Measurements from ENCODE around the gene KIRREL1. TPM values are rescaled to one million over a fixed set of nuclear protein-coding genes. Genes with fewer than 3 reads are reported as not detected.

KIRREL1 gene
- total RNA-seq, 4 donors from 2014 or later: 37.4 to 77.1 (median 54.6) TPM

DNA sequence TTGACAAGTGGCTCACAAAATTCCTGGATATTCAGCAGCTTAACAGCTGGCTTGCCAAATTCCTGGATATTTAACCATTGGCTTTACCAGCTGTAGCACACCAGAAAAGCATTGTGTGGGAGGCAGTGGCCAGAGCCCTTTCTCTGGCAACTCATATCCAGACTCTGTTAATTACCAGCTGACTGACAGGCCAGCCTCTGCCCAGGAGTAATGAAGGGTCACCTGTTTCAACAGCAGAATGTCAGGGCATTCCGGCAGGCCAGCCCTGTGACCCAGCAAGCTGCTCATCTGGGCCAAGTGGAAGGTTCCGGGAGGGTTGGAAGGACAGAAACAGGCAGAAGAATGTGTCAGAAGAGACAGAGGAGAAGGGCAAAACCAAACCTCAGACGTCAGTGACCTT is 35.2 kb upstream of the KIRREL1 start:
- DNase-seq (ENCODE audit: extremely low spot score): no peak
- H3K9me3 ChIP-seq: no peaks in the 10 kb centered on the region
- H3K36me3 ChIP-seq: no peaks in the 10 kb centered on the region
- intact Hi-C loops (cut with DNase I): no loop called here
- TF ChIP-seq POLR2A (IDR thresholded peaks at IDR 0.05; ENCODE audit: low read depth) (no peak), EP300 (IDR thresholded peaks at IDR 0.05) (no peak), POLR2AphosphoS5 (IDR thresholded peaks at IDR 0.05) (no peak)
- TF ChIP-seq, protein P1, sequence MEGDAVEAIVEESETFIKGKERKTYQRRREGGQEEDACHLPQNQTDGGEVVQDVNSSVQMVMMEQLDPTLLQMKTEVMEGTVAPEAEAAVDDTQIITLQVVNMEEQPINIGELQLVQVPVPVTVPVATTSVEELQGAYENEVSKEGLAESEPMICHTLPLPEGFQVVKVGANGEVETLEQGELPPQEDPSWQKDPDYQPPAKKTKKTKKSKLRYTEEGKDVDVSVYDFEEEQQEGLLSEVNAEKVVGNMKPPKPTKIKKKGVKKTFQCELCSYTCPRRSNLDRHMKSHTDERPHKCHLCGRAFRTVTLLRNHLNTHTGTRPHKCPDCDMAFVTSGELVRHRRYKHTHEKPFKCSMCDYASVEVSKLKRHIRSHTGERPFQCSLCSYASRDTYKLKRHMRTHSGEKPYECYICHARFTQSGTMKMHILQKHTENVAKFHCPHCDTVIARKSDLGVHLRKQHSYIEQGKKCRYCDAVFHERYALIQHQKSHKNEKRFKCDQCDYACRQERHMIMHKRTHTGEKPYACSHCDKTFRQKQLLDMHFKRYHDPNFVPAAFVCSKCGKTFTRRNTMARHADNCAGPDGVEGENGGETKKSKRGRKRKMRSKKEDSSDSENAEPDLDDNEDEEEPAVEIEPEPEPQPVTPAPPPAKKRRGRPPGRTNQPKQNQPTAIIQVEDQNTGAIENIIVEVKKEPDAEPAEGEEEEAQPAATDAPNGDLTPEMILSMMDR (IDR thresholded peaks at IDR 0.05): no peak
- 77% methylated on average over 3 of the region's 3 CpGs for WGBS
- H3K27me3 ChIP-seq: peaks cover 0 to 23% (median 0%) of the 10 kb centered on the region in 4 donors
- H3K27ac ChIP-seq (replicated peaks in 1 of 4): no peak overlapping the region
- peaks cover 0 to under 1% (median under 1%) of the 10 kb centered on the region in 4 donors for H3K4me1 ChIP-seq
- no peak overlapping the region for H3K4me3 ChIP-seq

DNA sequence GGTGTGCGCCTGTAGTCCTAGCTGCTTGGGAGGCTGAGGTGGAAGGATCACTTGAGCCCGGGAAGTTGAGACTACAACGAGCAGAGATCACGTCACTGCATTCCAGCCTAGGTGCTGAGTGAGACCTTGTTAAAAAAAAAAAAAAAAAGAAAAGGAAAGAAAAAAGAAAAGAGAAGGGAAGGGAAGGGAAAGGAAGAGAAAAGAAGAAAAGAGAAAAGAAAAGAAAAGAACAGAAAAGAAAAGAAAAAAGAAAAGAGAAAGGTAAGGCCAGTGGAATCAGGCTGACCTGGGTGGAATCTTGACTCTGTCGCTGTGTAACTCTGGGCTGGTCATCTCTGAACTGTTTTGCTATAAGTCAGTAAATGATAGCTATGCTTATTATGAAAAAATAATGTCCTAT is 33.7 kb upstream of the KIRREL1 start:
- Histone ChIP-seq H3K9me3 (no peaks in the 10 kb centered on the region), H3K27ac (replicated peaks in 1 of 4) (no peak overlapping the region), H3K4me3 (no peak overlapping the region), H3K36me3 (no peaks in the 10 kb centered on the region), H3K4me1 (peaks cover 0 to 5% (median 2%) of the 10 kb centered on the region in 4 donors), H3K27me3 (peaks cover 0 to 27% (median 0%) of the 10 kb centered on the region in 4 donors)
- WGBS: 88% methylated on average over 5 of the region's 5 CpGs
- no peak for TF ChIP-seq EP300 (IDR thresholded peaks at IDR 0.05)
- no peak for TF ChIP-seq POLR2AphosphoS5 (IDR thresholded peaks at IDR 0.05)
- TF ChIP-seq, protein P1 (IDR thresholded peaks at IDR 0.05): no peak
- no peak for TF ChIP-seq POLR2A (IDR thresholded peaks at IDR 0.05; ENCODE audit: low read depth)
- intact Hi-C loops (cut with DNase I): no loop called here
- no peak for DNase-seq (ENCODE audit: extremely low spot score)

DNA sequence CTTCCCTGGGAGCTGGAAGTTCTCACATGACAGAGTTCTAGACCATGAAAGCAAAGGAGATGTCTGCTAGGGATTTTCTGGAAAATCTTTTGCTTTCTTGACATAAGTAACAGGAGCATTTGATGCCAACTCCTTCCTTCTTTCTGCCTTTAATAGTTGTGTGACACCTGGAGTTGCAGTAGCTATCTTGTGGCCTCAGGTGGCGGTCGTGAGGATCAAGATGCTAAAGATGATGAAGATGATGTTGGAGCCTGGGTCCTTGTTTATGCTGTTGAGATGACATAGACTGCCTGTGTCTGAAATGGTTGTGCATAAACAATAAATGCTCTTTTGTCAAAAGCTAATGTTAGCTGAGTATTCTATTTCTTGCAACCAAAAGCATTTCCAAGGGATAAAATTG is 32.7 kb upstream of the KIRREL1 start:
- H3K9me3 ChIP-seq: no peaks in the 10 kb centered on the region
- no peak overlapping the region for H3K27ac ChIP-seq (replicated peaks in 1 of 4)
- 65% methylated on average over 2 of the region's 2 CpGs for WGBS
- peaks cover 0 to 27% (median 0%) of the 10 kb centered on the region in 4 donors for H3K27me3 ChIP-seq
- DNase-seq (ENCODE audit: extremely low spot score): no peak
- no peak overlapping the region for H3K4me3 ChIP-seq
- H3K36me3 ChIP-seq: no peaks in the 10 kb centered on the region
- TF ChIP-seq, protein P1 (IDR thresholded peaks at IDR 0.05): no peak
- TF ChIP-seq POLR2A (IDR thresholded peaks at IDR 0.05; ENCODE audit: low read depth) (no peak), POLR2AphosphoS5 (IDR thresholded peaks at IDR 0.05) (no peak), EP300 (IDR thresholded peaks at IDR 0.05) (no peak)
- intact Hi-C loops (cut with DNase I): no loop called here
- peaks cover 0 to 5% (median 2%) of the 10 kb centered on the region in 4 donors for H3K4me1 ChIP-seq

GRCh38 chr1:157961805-157962762 is 31.4 kb upstream of the KIRREL1 start:
- H3K36me3 ChIP-seq: no peaks in the 10 kb centered on the region
- intact Hi-C loops (cut with DNase I): loop anchor here (2.0 kb wide), 1 partner anchor 163 kb away; no protein-coding TSS in a partner anchor
- peaks cover 0 to 5% (median 2%) of the 10 kb centered on the region in 4 donors for H3K4me1 ChIP-seq
- H3K9me3 ChIP-seq: no peaks in the 10 kb centered on the region
- no peak for DNase-seq (ENCODE audit: extremely low spot score)
- WGBS: 56% methylated on average over 11 of the region's 11 CpGs
- H3K27me3 ChIP-seq: peaks cover 0 to 27% (median 0%) of the 10 kb centered on the region in 4 donors
- H3K27ac ChIP-seq (replicated peaks in 1 of 4): no peak overlapping the region
- no peak overlapping the region for H3K4me3 ChIP-seq
- TF ChIP-seq POLR2AphosphoS5 (IDR thresholded peaks at IDR 0.05) (no peak), POLR2A (IDR thresholded peaks at IDR 0.05; ENCODE audit: low read depth) (no peak), EP300 (IDR thresholded peaks at IDR 0.05) (no peak)
- TF ChIP-seq, protein P1 (IDR thresholded peaks at IDR 0.05): no peak

Measured in esophagus muscularis mucosa (tissue), 4 donors.